Spleen (tissue), 11 donors: Measurements from ENCODE around the gene MACROH2A1. TPM values are rescaled to one million over a fixed set of nuclear protein-coding genes. Genes with fewer than 3 reads are reported as not detected.
A peak's percentile ranks its signal among the peaks of the same experiment; 100 is the strongest.

ENCODE experiments used
- DNase-seq: peaks from one replicate; pipeline ENCODE4 v3.0.0-alpha.2; 2020
- H3K27ac ChIP-seq, 8 donors: fragments of 200-600 bp; sonication (generic) in 7 of 8; 1 replicate in 4 of 8; 2 replicates in 4 of 8; pipeline versions ENCODE4 v1.5.0 to v1.8.0; 2016 to 2021; ENCODE audit warnings: inconsistent platforms in 4 of 8, mild to moderate bottlenecking in 4 of 8, moderate library complexity in 1 of 8
- H3K27me3 ChIP-seq, 7 donors: fragments of 200-600 bp; sonication (generic) in 6 of 7; replicated peaks in 1 of 7; 1 replicate in 4 of 7; 2 replicates in 3 of 7; pipeline versions ENCODE4 v1.5.0 to v1.8.0; 2016 to 2021; ENCODE audit warnings: inconsistent platforms in 3 of 7, mild to moderate bottlenecking in 1 of 7
- H3K36me3 ChIP-seq, 6 donors: fragments of 200-600 bp; sonication (generic) in 5 of 6; 1 replicate in 4 of 6; 2 replicates in 2 of 6; pipeline versions ENCODE4 v1.5.0 to v1.8.0; 2016 to 2021; ENCODE audit warnings: inconsistent platforms in 2 of 6
- H3K4me1 ChIP-seq, 6 donors: fragments of 200-600 bp; sonication (generic) in 5 of 6; 1 replicate in 3 of 6; 2 replicates in 3 of 6; pipeline versions ENCODE4 v1.5.0 to v1.8.0; 2016 to 2021; ENCODE audit warnings: inconsistent platforms in 3 of 6
- H3K4me3 ChIP-seq, 8 donors: fragments of 200-600 bp; sonication (generic) in 7 of 8; 1 replicate in 4 of 8; 2 replicates in 4 of 8; pipeline versions ENCODE4 v1.5.0 to v1.8.0; 2016 to 2021; ENCODE audit warnings: inconsistent platforms in 4 of 8, mild to moderate bottlenecking in 4 of 8, moderate library complexity in 2 of 8
- H3K9me3 ChIP-seq, 8 donors: fragments of 200-600 bp; sonication (generic) in 7 of 8; 1 replicate in 4 of 8; 2 replicates in 4 of 8; pipeline versions ENCODE4 v1.5.0 to v1.8.0; 2016 to 2021; ENCODE audit warnings: inconsistent platforms in 4 of 8
- POLR2A ChIP-seq, 3 donors: fragments of 450-650 bp; IDR thresholded peaks; one replicate each; pipeline ENCODE4 v1.5.1; 2017; ENCODE audit warnings: antibody characterized with exemption in 3 of 3, mild to moderate bottlenecking in 1 of 3
- POLR2AphosphoS5 ChIP-seq, 3 donors: sonication (generic); formaldehyde crosslinking; IDR thresholded peaks; one replicate each; pipeline ENCODE4 v1.5.1; 2017; ENCODE audit warnings: antibody characterized with exemption in 3 of 3
- WGBS, 5 donors: extraction: QIAGEN DNeasy Blood & Tissue Kit in 3 of 5; methylation state at CpG; one replicate each; pipeline versions ENCODE4 v1.1.5 to v1.1.7; 2013 to 2018; 5-methylcytosine and 5-hydroxymethylcytosine counted together
- intact Hi-C: fragments of 100-400 bp; cut with DNase I; formaldehyde crosslinking; loops from one replicate; pipeline ENCODE4 v1.15.0; 2023; ENCODE audit warnings: low total_unique reads
- polyA plus RNA-seq, 3 donors: library from polyadenylated mRNA; stranded (reverse); fragments of 200-250 nt; gene quantifications; one replicate each; pipeline ENCODE4 v1.2.1, GENCODE V29; 2013
- total RNA-seq, 7 donors: library from RNA; depleted of rRNA in 3 of 7; stranded (reverse); fragments of >200 nt in 3 of 7; fragmentation: NEBNext Ultra II Directional in 4 of 7; extraction: Animal tissue kit (Norgen Biotek cat#: 25700) in 4 of 7; gene quantifications; one replicate each; pipeline versions ENCODE4 v1.1.0 to v1.2.1, GENCODE V29; 2016 to 2021
- TF ChIP-seq, protein P1 (sequence below), 11 experiments: fragments of 200-600 bp in 7 of 11; fragments of 450-650 bp in 4 of 11; sonication (generic) in 4 of 11; IDR thresholded peaks in 8 of 11; conservative IDR thresholded peaks in 3 of 11; 1 replicate in 7 of 11; 2 replicates in 4 of 11; pipeline versions ENCODE4 v1.4.0 to v1.8.0; 2016 to 2021; ENCODE audit warnings: antibody characterized with exemption in 11 of 11, inconsistent platforms in 4 of 11, mild to moderate bottlenecking in 1 of 11
- donor health status: healthy with polysubstance abuse.
- donor health status: DM: no; HTN: no; CAD: no; lungs with moderate emphysema.
- donor health status: DM: no; HTN: no; CAD: no.
- donor health status: Bipolar disorder and iron deficiency.
- donor health status: healthy.
- donor health status: DM: no; HTN: no; CAD: no.
- donor health status: DM: yes; HTN: yes; CAD: no.

Gene MACROH2A1
- total and polyA plus RNA-seq, 10 donors, result 88.1 to 288 (median 175) TPM

DNA sequence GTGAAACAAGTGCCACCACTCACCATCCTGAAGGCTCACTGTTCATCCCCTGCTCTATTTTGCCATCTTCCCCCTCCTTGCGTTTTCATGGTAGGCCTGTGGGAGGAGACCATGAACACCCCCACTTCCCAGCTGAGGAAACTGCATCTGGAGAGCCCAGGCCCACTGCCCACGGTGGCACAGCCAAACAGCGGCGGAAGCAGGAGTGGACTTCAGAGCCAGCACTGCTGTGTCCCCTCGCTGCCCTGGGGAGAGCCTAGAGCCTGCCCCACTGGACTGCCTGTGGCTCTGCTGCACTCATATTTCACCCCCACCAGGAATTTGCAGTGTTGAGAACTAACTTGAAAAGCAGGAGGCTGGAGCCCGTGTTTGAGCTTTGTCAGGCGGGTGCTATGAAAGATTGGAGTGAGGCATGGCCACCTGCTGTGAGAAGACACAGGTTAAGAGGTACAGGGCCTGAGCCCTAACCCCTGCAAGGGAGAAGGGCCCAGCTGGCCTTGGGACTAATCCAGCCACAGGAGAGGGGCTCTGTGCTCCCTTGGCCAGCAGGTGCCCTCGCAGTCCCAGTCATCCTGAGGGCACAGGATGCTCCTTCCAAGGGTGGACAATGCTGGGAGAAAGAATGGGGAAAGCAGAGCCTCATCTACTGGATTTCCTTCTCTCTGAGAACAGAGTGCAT is 79.0 kb downstream of the MACROH2A1 start:
- Histone ChIP-seq H3K36me3 (no peaks in the 10 kb centered on the region), H3K27me3 (no peaks in the 10 kb centered on the region), H3K4me3 (no peak overlapping the region), H3K27ac (no peak overlapping the region), H3K4me1 (no peaks in the 10 kb centered on the region), H3K9me3 (no peaks in the 10 kb centered on the region)
- peak; percentile 64 for DNase-seq
- TF ChIP-seq POLR2AphosphoS5 (IDR thresholded peaks at IDR 0.05), result no peak
- no peak for TF ChIP-seq POLR2A (IDR thresholded peaks at IDR 0.05)
- TF ChIP-seq, protein P1, sequence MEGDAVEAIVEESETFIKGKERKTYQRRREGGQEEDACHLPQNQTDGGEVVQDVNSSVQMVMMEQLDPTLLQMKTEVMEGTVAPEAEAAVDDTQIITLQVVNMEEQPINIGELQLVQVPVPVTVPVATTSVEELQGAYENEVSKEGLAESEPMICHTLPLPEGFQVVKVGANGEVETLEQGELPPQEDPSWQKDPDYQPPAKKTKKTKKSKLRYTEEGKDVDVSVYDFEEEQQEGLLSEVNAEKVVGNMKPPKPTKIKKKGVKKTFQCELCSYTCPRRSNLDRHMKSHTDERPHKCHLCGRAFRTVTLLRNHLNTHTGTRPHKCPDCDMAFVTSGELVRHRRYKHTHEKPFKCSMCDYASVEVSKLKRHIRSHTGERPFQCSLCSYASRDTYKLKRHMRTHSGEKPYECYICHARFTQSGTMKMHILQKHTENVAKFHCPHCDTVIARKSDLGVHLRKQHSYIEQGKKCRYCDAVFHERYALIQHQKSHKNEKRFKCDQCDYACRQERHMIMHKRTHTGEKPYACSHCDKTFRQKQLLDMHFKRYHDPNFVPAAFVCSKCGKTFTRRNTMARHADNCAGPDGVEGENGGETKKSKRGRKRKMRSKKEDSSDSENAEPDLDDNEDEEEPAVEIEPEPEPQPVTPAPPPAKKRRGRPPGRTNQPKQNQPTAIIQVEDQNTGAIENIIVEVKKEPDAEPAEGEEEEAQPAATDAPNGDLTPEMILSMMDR (IDR thresholded peaks at IDR 0.05 in 8 of 11, conservative IDR thresholded peaks at IDR 0.05 in 3 of 11), result peak in 1 of 11 experiments; percentile 7
- intact Hi-C loops, result no loop called here
- WGBS, 5 donors, result 73 to 82% (median 78%) methylated on average over 8 of the region's 8 CpGs

DNA sequence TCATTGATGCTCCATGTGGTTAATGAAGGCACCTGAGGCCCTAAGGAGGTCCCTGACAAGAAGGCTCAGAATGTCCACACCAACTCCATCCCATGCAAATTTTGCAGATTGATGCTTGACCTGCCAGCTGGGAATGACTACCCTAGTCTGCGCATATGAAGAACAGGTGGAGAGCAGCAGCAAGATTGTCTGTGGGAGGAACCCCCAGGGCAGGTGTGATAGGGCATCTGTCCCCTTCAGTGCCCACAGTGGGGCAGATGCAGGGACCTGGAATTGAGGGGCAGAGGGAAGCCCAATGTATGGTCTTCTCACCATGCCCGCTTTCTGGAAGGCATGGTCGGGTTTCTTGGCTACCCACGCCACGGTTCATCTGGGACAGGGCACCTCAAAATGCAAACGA is 79.6 kb downstream of the MACROH2A1 start:
- Histone ChIP-seq H3K27me3 (no peaks in the 10 kb centered on the region), H3K4me3 (no peak overlapping the region), H3K36me3 (no peaks in the 10 kb centered on the region), H3K27ac (no peak overlapping the region), H3K4me1 (no peaks in the 10 kb centered on the region), H3K9me3 (no peaks in the 10 kb centered on the region)
- TF ChIP-seq, protein P1 (IDR thresholded peaks at IDR 0.05 in 8 of 11, conservative IDR thresholded peaks at IDR 0.05 in 3 of 11), result no peak
- TF ChIP-seq POLR2AphosphoS5 (IDR thresholded peaks at IDR 0.05), result no peak
- no peak for TF ChIP-seq POLR2A (IDR thresholded peaks at IDR 0.05)
- WGBS, 5 donors, result 82 to 94% (median 93%) methylated on average over 6 of the region's 6 CpGs
- intact Hi-C loops, result no loop called here
- no peak for DNase-seq

DNA sequence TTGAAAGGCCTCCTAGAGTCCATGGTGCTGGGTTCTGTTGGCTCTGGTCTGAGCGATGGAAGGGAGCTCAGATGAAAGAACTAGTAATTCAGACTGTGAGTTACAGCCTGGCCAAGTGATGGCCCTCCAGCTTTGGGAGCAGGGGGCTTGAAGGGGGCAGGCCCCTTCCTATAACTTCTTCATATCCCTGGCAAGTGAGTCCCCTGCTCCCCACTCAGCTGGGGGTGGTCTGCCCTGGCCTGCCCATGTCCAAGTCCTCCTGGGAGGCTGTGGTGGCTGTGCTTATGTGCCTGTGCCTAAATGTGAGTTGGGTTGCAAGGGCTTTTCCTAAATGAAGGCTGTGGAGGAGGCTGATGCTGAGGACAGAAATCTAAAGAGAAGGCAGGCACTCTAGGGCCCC is 80.1 kb downstream of the MACROH2A1 start:
- H3K27ac ChIP-seq, result no peak overlapping the region
- no peak for DNase-seq
- H3K9me3 ChIP-seq, result no peaks in the 10 kb centered on the region
- H3K27me3 ChIP-seq, result no peaks in the 10 kb centered on the region
- intact Hi-C loops, result no loop called here
- TF ChIP-seq POLR2AphosphoS5 (IDR thresholded peaks at IDR 0.05) (no peak), POLR2A (IDR thresholded peaks at IDR 0.05) (no peak)
- TF ChIP-seq, protein P1 (IDR thresholded peaks at IDR 0.05 in 8 of 11, conservative IDR thresholded peaks at IDR 0.05 in 3 of 11), result no peak
- H3K4me1 ChIP-seq, result no peaks in the 10 kb centered on the region
- no peak overlapping the region for H3K4me3 ChIP-seq
- 85 to 100% (median 100%) methylated on average over 1 of the region's 1 CpG for WGBS, 5 donors
- no peaks in the 10 kb centered on the region for H3K36me3 ChIP-seq

DNA sequence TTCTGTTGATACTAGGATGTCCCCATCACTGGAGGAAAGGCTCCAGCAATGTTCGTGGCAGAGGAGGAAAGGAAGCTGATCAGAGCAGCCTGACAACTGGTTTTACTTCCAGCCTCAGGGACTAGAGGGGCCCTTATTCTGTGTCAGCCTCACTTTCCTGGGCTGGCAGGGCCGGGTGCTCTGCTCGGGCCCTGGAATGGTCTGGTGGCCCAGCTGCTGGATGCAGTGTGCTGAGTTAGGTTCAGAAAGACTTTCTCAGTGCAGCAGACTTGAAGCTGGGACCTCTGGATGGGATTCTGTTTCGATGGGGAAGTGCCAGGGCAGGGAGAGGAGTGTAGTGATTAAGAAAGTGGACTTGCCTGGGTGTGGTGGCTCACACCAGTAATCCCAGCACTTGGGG is 81.0 kb downstream of the MACROH2A1 start:
- Histone ChIP-seq H3K9me3 (no peaks in the 10 kb centered on the region), H3K4me3 (no peak overlapping the region), H3K27me3 (no peaks in the 10 kb centered on the region), H3K36me3 (no peaks in the 10 kb centered on the region), H3K27ac (no peak overlapping the region), H3K4me1 (no peaks in the 10 kb centered on the region)
- no peak for TF ChIP-seq POLR2AphosphoS5 (IDR thresholded peaks at IDR 0.05)
- TF ChIP-seq, protein P1 (IDR thresholded peaks at IDR 0.05 in 8 of 11, conservative IDR thresholded peaks at IDR 0.05 in 3 of 11), result no peak
- no peak for TF ChIP-seq POLR2A (IDR thresholded peaks at IDR 0.05)
- 74 to 82% (median 78%) methylated on average over 4 of the region's 4 CpGs for WGBS, 5 donors
- no peak for DNase-seq
- intact Hi-C loops, result no loop called here
